HG03354 (cell line): Measurements from ENCODE around the gene EPB41L3.

Source experiments
- ATAC-seq: cut with Tn5 transposase; IDR thresholded peaks from one replicate; pipeline ENCODE4 v1.9.1; 2021; ENCODE audit warnings: mild to moderate bottlenecking; ENCODE audit not compliant: unreplicated experiment, poor library complexity, severe bottlenecking

Gene EPB41L3

DNA sequence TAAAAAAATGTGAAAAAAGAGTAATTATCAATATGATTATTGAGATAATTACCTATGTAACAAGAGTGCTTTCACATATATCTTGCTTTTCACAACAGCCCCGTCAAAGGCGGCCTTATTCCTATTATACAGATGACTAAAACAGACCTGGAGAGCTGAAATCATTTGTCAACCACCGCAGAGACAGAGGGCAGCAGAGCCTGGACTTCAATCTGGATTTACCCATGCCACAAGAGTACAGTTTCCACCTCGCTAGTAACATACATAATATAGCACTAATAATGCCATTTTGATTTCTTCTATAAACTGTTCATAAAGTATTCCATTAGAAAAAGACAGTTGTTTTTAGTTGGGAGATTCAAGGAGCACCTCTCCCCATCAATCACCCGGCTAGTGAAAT is 121.8 kb downstream of the EPB41L3 start:
- ATAC-seq, result no peak

DNA sequence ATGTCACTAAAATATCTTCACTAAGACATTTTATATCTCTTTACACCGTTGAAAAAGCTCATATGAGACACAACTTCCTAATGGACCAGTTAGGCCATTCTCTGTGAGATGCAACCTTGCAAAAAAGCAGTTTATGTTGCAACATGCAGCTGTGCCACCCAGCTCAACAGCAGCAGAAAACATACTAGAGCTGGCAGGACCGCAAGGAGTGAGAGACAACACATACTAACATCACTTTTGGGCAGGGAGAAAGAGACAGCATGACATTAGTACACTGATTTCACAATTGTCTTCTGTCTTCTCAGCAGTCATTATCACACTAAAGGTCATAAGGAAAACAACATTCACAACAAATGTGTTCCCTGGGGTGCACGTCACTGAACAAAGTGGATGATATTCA is 122.9 kb downstream of the EPB41L3 start:
- ATAC-seq, result no peak

DNA sequence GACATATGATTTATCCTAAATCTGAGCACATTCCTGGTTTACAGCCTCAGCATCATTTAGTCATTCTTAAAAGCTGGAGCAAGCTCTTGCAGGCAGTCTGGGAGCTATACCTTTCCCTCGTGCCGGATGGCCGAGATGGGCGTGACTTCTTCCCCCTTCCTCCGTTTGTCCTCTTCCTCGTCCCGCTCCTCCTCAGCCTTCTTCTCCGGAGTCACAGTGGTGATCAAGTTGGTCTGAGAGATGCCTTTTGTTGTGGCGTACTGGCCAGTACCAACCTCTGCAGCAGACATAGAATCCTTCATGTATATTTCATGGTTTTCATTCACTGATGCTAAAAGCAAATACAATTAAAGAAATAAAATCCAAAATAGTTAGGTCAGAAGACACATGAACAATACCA is 124.2 kb downstream of the EPB41L3 start:
- ATAC-seq, result no peak

DNA sequence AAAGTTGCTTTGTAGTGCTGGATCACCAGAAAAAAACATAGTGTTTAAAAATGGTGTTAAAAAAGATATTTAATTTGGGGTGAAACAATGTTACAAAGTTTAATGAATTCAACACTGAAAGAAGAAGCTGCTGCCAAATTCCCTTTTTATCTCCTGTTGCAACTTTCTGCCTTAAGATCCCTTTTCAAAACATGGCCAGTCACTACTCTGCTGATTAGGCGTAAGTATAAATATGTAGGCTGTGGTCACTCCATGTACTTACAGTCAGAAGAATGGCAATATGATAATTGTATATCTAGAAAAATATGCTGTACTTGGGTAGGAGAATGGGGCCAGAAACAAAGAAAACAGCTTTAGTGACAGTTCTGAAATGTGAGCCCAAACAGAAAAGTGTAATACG is 124.8 kb downstream of the EPB41L3 start:
- no peak for ATAC-seq

DNA sequence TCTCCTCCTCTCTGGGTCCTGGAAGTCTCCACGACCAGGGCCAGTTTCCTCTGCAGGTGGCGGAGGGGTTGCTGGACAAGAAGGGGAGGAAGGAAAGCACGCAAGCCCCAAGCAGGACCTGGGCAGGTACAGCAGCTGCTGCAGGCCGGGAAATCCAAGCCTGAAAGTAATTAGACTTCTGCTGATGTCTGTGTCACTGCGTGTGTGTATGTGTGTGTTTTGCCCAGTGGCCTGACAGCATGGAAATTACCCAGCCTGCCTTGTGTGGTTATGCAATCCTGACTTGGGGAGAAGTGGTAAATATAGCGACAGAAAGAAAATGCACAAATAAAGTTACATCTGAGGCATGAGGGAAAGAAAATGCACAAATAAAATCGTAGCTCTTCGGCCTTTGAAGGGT is 126.5 kb downstream of the EPB41L3 start:
- no peak for ATAC-seq

DNA sequence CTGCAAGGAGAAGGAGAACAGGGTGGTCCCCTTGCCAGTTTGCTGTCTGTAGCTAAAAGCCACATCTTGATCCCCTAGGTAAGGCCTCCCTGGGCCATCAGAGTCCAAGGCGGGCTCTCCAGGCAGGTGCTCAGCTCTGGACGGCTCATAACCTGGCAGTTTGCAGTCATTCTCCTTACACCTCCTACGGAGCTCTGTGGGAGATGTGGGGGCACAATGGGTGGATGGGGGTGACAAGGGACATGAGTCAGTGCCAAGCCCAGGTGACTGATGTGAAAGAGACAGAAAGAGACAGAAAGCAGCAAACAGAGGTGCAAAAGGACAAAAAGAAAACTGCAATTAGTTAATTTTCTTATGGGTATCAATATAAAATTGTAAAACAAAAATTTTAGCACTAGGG is 127.7 kb downstream of the EPB41L3 start:
- ATAC-seq, result no peak

DNA sequence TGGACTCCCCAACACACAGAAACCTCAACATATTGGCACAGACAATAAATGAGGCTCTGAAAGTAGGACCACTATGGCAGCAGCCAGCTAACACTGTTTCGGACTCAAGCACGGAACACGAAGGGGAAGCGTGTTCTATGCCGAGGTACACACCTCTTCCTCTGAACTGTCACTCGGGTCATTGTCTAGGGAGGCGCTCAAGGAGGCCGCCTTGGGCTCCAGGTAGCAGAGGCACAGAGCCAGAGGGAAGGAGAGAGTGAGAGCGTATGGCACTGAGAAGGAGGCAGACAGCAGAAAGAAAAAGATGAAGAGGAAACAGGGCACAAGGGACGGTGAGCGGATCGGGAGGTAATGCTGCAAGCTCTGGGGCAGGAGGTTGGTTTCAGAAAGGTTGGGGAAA is 128.1 kb downstream of the EPB41L3 start:
- ATAC-seq, result no peak

DNA sequence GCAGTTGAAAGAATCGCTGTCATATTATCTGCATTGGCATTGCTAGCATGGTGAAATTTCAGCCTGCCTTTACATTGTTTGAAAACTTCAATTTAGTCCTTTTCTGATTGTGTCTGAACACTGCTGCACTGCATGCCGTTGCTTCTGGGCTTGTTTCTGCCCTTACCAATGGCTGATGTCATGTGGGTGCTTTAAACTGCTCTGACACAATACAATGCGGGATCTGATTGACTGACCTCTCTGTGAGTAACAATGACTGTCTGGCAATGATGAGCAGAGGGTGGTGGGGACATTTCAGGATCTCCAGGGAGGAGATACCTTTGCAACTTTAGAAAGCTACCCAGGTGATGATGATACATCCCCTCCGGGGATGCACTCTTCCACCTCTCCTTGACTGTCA is 128.8 kb downstream of the EPB41L3 start:
- ATAC-seq, result no peak

DNA sequence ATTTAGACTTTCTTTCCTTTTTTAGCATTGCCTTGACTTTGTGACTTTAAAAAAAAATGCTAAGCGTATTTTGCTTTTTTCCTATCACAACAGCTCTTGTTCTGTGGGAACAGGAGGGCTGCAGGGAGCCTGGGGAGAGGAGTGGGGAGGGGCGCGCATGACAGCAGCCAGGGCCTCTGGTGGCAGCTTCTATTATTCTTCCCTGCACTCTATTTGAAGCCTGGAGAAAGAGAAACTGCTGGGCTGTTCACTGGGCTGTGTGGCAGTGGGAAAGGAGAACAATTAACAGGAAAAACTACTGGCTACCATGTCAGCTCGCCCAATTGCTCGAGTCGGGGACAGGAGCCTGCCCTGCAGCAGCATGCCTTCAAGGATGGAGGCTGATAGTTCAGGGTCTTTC is 129.3 kb downstream of the EPB41L3 start:
- ATAC-seq, result no peak

DNA sequence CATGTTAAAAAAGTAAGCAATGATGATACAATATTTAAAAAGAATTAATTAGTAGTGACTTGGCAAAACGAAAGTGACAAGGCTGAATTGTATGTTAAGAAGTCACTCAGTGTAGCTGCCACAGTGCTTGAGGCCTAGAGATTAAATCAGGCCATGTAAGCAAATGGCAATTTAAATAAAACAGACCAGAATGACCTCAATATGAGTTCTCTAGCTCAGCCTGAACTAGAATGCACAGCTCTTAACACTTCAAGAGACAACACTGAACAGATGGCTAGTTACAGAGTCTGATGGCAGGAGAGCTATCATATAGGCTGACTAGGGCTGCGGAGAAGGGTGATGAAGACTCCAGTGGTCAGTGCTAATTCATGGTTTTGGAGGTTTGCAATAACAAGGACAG is 130.3 kb downstream of the EPB41L3 start:
- no peak for ATAC-seq

DNA sequence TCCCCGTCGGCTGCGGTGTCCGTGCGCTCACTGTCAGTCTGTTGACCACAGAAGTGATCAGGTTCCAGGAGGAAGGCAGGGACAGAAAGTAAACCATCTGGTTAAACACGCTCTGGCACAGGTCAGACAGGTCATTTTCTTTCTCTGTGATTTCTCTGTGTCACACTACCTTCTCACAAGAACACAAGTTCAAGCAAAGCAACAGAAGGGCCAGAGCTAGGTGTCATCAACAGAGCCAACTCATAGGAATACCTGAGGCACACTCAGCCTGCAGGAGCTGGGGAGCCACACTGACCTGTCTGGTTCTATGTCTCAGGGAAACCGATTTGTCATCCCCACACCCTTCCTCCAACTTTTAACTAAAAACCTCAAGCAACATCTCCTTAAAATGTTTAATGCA is 133.2 kb downstream of the EPB41L3 start:
- no peak for ATAC-seq

DNA sequence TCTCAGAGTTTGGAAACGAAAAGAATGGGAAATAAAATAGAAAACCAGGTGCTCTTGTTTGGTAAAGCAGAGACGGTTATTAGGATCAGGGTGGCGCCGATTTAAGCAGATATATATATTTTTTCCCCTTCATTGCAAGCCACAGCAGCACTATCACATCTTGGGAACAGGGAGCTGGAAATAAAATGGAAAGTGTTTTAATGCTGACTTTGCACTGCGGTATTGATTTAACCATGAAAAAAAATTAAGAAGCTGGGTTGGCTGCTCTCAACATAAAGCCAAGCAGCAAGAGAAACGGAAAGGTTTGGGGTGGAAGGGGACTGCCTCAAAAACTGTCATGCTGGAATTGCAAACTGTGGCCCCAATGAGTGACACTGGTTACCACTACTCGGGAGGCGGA is 145.5 kb downstream of the EPB41L3 start:
- ATAC-seq, result no peak

DNA sequence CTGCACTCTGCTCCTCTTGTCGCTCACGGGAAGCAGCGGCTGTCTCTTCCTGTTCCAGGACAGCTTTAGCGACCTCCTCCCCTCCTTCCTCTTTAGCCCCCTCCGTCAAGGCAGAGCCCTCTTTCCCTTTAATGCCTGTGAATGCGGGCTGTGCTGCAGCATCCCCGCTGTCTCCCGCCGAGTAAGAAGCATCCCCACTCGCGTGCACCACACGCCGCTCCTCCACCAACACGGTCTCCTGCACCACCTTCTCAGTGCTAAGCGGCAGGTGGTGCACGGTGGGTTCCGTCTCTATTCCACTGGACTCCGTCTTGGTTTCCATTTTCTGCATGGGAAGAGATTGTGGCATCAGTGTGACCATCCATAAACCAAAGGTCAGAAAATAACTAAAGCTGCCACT is 146.7 kb downstream of the EPB41L3 start:
- no peak for ATAC-seq

DNA sequence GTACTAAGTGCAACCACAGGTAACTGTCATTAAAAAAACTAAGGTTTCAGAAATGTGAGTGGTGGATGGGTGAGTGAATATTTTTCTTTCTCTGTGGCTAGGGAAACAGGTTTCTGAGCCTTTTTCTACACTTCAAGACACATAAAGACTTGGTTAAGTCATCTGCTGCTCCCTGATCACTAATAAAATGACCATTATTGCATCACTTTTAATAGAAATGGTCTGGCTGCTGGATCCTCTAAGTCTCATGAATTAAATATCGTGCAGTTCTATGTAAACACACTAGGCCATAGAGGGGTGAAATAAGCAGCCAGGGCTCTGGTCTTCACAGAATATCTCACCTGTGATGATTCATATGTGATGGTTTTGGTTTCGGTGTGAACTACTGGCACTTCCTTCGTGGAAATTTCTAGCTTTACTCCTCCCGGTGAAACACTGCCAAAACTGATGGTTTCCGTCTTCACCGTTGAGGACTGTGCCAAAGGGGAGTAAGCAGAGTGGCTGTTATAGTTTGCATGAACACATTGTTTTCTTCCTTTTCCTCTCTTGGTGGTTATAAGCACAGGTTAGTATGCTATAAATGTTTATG is 147.8 kb downstream of the EPB41L3 start:
- no peak for ATAC-seq

DNA sequence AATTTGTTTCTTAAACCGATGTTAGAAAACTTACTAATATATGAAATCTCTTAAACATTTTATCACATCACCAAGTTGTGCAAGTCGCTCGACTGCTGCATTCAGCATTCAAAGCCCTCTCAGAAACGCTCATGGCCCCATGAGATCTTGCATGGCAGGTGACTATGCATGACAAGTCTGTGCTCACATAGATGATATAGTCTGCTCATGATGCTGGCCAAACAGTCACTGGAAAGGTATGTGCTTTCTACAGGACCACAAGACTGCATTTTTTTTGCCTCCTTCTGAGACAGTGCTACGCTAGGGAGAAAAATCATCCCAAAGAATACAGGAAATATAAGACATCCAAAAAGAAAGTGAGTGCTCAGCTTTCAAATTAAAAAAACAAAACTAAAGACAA is 150.0 kb downstream of the EPB41L3 start:
- ATAC-seq, result no peak

DNA sequence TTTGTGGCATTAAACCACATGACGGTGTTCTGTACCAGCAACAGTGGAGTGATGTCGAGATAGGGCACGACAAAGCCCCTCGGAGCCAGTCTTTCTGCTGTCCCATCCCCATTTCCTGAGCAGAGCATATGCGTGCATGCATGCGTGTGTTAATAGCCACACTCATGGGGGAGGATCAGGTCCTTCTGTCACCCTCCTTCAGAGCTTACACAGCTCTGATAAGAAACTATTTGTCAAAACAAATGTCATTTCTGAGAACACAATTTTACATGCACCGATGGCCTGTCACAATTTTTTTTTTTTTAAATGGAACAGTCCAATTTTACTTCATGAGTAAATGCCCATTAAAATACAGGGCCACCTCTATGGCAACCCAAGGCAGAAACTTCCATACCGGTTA is 152.4 kb downstream of the EPB41L3 start:
- no peak for ATAC-seq

DNA sequence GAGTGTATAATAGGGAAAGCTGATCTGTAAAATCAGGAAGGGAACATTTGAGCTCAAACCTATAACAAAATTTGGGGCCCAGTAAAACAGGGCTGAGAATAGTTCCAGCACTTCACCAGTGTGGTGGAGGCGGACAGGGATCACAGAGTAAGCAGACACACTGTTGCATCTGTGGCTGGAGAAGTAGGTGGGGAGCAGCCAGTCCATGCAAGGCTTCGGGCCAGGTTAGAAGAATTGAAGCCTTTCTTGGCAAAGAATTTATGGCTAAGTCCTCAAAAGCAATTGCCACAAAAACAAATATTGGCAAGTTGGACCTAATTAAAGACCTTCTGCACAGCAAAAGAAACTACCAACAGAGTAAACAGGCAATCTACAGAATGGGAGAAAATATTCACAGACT is 154.4 kb downstream of the EPB41L3 start:
- ATAC-seq, result no peak

DNA sequence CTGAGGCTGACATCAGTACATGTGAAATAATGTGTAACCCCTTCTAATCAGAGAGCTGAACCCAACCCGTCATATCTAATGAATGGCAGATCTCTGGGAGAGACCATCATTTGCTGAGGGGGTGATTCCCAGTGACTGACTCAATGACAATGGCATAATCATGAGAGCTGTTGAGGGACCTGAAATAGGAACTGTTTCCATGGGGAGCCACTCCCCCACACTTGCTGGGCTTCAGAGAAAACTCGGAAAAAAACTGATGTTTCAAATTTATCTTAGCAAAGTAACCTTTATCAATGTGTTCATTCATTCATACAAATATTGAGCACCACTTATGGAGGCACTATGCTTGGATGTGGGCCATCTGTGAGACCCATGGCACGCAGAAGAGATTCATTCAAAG is 154.9 kb downstream of the EPB41L3 start:
- no peak for ATAC-seq

DNA sequence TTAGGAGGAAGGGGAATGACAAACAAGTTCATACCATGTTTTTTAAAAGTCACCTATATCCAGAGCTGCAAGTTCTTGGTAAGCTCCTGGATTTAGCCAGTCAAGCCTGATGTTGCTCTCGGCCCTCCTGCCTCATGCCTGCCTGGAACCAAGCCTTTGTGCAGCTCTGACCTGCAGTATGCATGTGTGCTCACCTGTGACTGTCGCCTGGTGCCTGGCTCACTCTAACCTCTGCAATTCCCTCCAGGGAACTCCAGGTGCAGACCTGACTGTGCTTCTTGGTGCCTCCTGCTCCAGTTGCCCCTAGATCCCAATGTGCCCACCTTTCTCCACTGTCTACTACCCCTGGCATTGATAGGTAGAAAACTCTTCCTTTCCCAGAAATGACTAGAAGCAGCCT is 163.2 kb downstream of the EPB41L3 start:
- ATAC-seq, result no peak

DNA sequence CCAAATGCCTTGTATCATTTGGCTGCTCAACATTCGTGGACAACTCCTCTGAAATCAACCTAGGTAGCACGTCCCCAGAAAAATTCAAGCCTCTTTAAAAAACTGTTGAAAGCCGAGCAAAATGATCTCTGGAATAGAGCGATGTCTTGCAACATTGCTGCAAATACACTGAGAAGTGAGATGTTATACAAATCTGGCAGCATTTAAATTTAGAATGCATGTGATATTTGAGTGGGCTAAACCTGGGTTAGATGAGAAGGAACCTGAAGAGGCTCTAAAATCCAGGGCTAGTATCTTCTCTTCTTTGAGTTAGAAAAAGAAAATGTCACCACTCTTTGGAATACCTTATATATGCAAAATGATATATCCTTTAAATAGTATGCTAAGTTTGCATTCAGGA is 166.8 kb downstream of the EPB41L3 start:
- no peak for ATAC-seq

DNA sequence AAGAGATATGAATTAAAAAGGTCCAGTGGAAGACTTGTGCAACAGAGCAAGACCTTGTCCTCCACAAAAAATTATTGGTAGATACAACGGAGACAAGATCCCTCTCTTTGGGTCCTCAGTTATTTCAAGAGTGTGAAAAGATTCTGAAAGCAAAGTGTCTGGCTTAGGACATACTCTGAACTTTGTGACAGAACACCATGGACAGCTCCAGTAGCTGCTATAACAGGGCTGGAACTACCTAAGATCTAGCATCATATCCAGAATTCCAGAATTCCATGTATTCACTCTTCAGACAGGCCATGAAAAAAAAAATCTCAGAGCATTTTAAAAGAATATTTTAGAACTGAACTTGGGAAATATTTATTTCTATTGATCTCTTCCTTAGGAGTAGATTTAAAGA is 173.5 kb downstream of the EPB41L3 start:
- no peak for ATAC-seq

DNA sequence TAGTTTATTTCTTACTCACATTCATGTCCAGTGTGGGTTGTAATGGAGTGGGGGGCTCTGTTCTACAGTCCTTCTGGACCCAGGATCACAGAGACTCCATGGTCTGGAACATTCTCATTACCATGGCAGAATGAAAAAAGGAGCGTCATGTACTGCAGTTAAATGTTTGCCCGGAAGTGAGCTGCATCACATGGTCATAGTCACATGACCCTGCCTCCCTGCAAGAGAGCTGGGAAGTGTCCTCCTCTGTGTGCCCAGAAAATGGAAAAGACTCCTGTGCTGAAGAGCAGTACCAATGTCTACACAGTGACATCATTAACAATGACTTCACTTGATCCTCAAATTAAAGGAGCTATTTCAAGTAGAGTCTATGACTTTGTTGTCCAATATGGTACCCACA is 174.3 kb downstream of the EPB41L3 start:
- ATAC-seq, result no peak

DNA sequence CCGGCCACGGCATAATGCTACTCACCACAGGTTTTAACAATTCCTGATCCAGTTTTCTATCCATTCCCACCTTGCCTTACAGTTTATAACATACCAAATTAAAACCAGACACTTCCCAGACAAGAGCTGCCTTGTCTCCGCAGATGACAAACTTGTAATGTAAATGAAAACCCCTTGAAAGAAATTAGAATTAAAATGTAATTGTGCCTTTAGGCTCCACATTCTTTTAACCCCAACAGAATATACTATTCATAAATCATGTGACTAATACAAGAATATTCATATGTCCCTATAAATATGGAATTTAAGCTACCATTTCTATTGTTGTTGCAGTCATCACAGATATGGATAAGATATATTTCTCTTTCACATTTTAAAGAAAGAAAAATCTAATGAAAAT is 178.4 kb downstream of the EPB41L3 start:
- no peak for ATAC-seq
